Endodermal cell (in vitro differentiated cells): ENCODE measurements around the gene CDK11A. TPM values are rescaled to one million over a fixed set of nuclear protein-coding genes. Genes with fewer than 3 reads are reported as not detected.
"Not testable (repeated sequence)": the region's sequence is repeated elsewhere in the genome, so short reads cannot be mapped to it uniquely, and the experiment has no call there.

Source experiments
- DNase-seq: peaks from one replicate; pipeline ENCODE4 v3.0.0-alpha.2; 2017
- H3K27ac ChIP-seq: 2 replicates; pipeline ENCODE4 v1.5.1; 2013; ENCODE audit warnings: mild to moderate bottlenecking, low read depth, low read length, moderate library complexity
- H3K27me3 ChIP-seq: 2 replicates; pipeline ENCODE4 v1.6.1; 2013; ENCODE audit warnings: mild to moderate bottlenecking, low read length, moderate library complexity; ENCODE audit not compliant: insufficient read depth, control insufficient read depth, poor library complexity, severe bottlenecking
- H3K36me3 ChIP-seq: 2 replicates; pipeline ENCODE4 v1.7.0; 2013; ENCODE audit warnings: mild to moderate bottlenecking, low read length, moderate library complexity; ENCODE audit not compliant: control insufficient read depth, insufficient read depth
- H3K4me1 ChIP-seq: one replicate; pipeline ENCODE4 v1.7.0; 2013; ENCODE audit warnings: low read length; ENCODE audit not compliant: control insufficient read depth, insufficient read depth
- H3K4me3 ChIP-seq: 2 replicates; pipeline ENCODE4 v1.5.1; 2013; ENCODE audit warnings: mild to moderate bottlenecking, low read length, moderate library complexity
- H3K9ac ChIP-seq: 2 replicates; pipeline ENCODE4 v1.6.1; 2013; ENCODE audit warnings: mild to moderate bottlenecking, low read length, moderate library complexity; ENCODE audit not compliant: poor library complexity, severe bottlenecking; ENCODE audit errors: extremely low read depth
- H3K9me3 ChIP-seq: 2 replicates; pipeline ENCODE4 v1.6.1; 2013; ENCODE audit warnings: mild to moderate bottlenecking, low read length, moderate library complexity; ENCODE audit not compliant: control insufficient read depth
- H3K27ac Mint-ChIP-seq: 2 replicates; pipeline ENCODE4 v1.8.0; 2020; ENCODE audit warnings: mixed read lengths
- H3K27me3 Mint-ChIP-seq: 2 replicates; pipeline ENCODE4 v1.8.0; 2021; ENCODE audit warnings: mild to moderate bottlenecking, mixed read lengths; ENCODE audit not compliant: insufficient read depth
- H3K36me3 Mint-ChIP-seq: 2 replicates; pipeline ENCODE4 v1.8.0; 2020; ENCODE audit warnings: low read depth, mixed read lengths
- H3K4me1 Mint-ChIP-seq: 2 replicates; pipeline ENCODE4 v1.8.0; 2020; ENCODE audit warnings: mixed read lengths
- H3K4me3 Mint-ChIP-seq: 2 replicates; pipeline ENCODE4 v1.8.0; 2020; ENCODE audit warnings: mild to moderate bottlenecking, moderate library complexity, mixed read lengths
- H3K9me3 Mint-ChIP-seq: 2 replicates; pipeline ENCODE4 v1.8.0; 2020; ENCODE audit warnings: mild to moderate bottlenecking, mixed read lengths
- WGBS, 2 experiments: methylation state at CpG; one replicate each; pipeline versions ENCODE4 v1.1.5 to v1.1.7; 2013; ENCODE audit warnings: missing lambda C conversion rate in 2 of 2, mixed read lengths in 1 of 2; ENCODE audit not compliant: insufficient coverage in 1 of 2, insufficient read length in 1 of 2; 5-methylcytosine and 5-hydroxymethylcytosine counted together
- total RNA-seq, 2 donors: library from RNA; stranded (reverse); fragmentation: NEBNext Ultra II Directional in 1 of 2; extraction: Animal tissue kit (Norgen Biotek cat#: 25700) in 1 of 2; gene quantifications; 2 replicates in 1 of 2; 3 replicates in 1 of 2; pipeline ENCODE4 v1.2.1, GENCODE V29; 2021
- TF ChIP-seq, protein P1 (sequence below): fragments of 200-600 bp; sonication (generic); conservative IDR thresholded peaks from 2 replicates; pipeline ENCODE4 v1.5.0; 2021; ENCODE audit warnings: antibody characterized with exemption, mild to moderate bottlenecking

CDK11A gene
- total RNA-seq, 2 donors from 2014 or later: 61.0 to 62.1 TPM

DNA sequence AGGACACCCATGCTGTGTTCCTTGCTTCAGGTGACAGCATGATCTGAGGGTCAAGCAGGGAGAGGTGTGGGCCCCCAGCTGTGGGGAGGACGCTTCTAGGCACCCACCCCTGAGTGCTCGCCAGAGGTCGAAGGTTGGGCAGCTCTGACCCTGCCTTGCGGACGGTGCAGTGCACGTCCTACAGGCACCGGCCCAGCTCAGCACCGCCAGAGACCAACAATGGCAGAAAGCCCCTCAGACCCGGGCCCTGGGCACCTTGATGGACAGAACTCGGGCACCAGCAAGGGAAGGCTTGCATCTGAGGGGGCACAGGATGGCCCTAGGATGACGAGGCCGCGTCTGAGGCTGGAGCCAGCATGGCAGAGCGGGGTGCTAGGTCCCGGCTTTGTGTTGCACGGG lies 29.4 kb upstream of the CDK11A start:
- no peaks in the 10 kb centered on the region for H3K9me3 ChIP-seq
- WGBS, 2 experiments: 93 to 95% methylated on average over 8 to 16 of the region's 16 CpGs
- H3K4me1 ChIP-seq: no peaks in the 10 kb centered on the region
- Mint-ChIP-seq H3K27ac (peak overlapping the region; percentile 68), H3K4me3 (no peak overlapping the region), H3K27me3 (no peaks in the 10 kb centered on the region), H3K4me1 (no peaks in the 10 kb centered on the region), H3K36me3 (peaks cover 45% of the 10 kb centered on the region), H3K9me3 (no peaks in the 10 kb centered on the region)
- H3K27ac ChIP-seq: no peak overlapping the region
- no peaks in the 10 kb centered on the region for H3K27me3 ChIP-seq
- H3K4me3 ChIP-seq: no peak overlapping the region
- peaks cover 13% of the 10 kb centered on the region for H3K36me3 ChIP-seq
- DNase-seq: no peak
- H3K9ac ChIP-seq: no peak overlapping the region
- TF ChIP-seq, protein P1, sequence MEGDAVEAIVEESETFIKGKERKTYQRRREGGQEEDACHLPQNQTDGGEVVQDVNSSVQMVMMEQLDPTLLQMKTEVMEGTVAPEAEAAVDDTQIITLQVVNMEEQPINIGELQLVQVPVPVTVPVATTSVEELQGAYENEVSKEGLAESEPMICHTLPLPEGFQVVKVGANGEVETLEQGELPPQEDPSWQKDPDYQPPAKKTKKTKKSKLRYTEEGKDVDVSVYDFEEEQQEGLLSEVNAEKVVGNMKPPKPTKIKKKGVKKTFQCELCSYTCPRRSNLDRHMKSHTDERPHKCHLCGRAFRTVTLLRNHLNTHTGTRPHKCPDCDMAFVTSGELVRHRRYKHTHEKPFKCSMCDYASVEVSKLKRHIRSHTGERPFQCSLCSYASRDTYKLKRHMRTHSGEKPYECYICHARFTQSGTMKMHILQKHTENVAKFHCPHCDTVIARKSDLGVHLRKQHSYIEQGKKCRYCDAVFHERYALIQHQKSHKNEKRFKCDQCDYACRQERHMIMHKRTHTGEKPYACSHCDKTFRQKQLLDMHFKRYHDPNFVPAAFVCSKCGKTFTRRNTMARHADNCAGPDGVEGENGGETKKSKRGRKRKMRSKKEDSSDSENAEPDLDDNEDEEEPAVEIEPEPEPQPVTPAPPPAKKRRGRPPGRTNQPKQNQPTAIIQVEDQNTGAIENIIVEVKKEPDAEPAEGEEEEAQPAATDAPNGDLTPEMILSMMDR: no peak

DNA sequence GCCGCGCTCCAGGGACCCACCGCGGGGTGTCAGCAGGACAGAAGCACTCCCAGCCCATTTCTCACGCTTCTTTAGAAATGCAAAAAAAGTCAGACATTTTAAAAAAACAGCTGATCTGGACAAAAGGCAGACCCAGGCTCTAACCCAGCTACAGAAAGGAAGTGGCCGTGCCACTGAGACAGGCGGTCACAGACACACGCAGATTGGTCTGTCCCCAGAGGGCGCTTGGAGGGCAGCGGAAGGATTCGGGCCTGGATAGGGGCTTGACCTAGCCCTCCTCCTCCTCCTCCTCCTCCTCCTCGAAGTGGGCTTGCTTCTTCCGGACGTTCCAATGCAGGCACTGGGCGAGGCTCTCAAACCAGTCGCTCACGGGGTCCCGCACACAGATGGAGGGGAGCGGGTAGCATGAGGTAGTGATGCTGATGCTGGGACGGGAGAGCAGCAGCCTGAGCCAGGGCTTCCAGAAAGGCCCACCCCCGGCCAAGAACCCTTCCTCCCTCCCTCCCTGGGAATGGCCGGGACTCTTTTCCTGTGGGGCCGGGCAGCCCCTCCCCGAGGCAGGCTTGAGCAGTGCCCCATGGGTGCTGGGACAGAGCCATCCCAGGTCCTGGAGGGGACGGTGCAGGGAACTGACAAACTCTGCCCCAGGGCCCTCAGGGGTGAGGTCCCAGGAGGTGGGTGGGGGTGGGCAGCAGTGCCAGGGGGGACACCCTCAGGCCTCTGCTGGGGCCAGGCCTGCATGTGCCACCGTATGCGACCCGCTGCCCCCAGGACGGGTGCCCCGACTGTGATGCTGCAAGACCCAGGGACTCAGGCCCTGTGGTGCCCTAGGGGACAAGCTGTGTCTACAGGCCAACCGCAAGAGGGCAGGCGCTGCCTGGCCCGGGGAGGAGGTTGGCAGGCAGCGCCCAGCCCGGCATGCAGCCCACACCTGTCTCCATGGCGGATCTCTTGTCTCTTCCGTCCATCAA lies 28.8 kb upstream of the CDK11A start:
- Mint-ChIP-seq H3K4me3 (no peak overlapping the region), H3K27ac (peak overlapping the region; percentile 21), H3K36me3 (peaks cover 38% of the 10 kb centered on the region), H3K27me3 (no peaks in the 10 kb centered on the region), H3K4me1 (no peaks in the 10 kb centered on the region), H3K9me3 (no peaks in the 10 kb centered on the region)
- WGBS, 2 experiments: 91 to 93% methylated on average over 19 to 37 of the region's 37 CpGs
- no peak for DNase-seq
- Histone ChIP-seq H3K9ac (no peak overlapping the region), H3K9me3 (no peaks in the 10 kb centered on the region), H3K36me3 (peaks cover 9% of the 10 kb centered on the region), H3K27me3 (no peaks in the 10 kb centered on the region), H3K27ac (peak overlapping the region; percentile 49), H3K4me3 (no peak overlapping the region), H3K4me1 (no peaks in the 10 kb centered on the region)
- TF ChIP-seq, protein P1: no peak

DNA sequence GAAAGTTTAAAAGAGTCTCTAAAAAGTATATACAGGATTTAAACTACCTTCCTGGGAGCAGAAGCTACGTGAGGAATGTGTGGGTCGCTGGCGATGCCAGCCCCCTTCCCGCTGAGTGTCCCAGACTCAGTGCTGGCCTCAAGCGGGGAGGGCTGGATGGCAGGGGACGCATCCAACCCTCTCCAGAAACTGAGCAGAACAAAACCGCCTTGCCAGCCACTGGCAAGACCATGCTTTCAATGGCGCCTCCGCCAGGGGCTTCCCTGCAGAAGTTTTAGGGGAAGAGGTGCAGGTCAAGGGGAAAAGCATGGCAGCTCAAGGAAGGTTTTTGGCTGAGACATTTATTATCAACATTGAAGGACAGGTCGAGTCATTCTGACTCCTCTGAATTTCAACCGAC lies 28.0 kb upstream of the CDK11A start:
- Histone ChIP-seq H3K27me3 (no peaks in the 10 kb centered on the region), H3K36me3 (peaks cover 9% of the 10 kb centered on the region), H3K9ac (no peak overlapping the region), H3K4me3 (no peak overlapping the region), H3K4me1 (no peaks in the 10 kb centered on the region), H3K9me3 (no peaks in the 10 kb centered on the region), H3K27ac (peak overlapping the region; percentile 38)
- Mint-ChIP-seq H3K27ac (peak overlapping the region; percentile 21), H3K4me1 (no peaks in the 10 kb centered on the region), H3K27me3 (no peaks in the 10 kb centered on the region), H3K36me3 (peaks cover 32% of the 10 kb centered on the region), H3K4me3 (no peak overlapping the region), H3K9me3 (no peaks in the 10 kb centered on the region)
- WGBS, 2 experiments: 89 to 94% methylated on average over 11 of the region's 11 CpGs
- TF ChIP-seq, protein P1: no peak
- DNase-seq: no peak

DNA sequence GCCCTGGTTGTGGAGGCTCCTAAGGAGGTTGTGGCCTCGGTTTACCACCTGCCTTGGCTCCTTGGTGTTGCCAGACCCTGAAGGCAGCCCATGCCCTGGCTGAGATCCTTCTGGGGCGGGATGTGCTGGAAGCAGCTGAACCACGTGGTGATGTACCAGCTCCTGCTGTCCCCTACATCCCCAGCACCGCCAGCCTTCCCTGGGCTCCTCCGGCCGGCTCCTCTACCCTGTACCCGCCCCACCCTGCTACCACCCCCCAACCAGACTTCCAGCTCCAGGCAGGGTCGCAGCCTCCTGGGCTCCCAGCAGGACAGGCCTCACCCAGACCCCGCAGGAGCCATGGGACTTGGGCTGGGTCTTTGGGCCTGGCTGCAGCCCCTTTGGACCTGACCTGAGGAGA lies 25.8 kb upstream of the CDK11A start:
- peaks cover 19% of the 10 kb centered on the region for H3K36me3 Mint-ChIP-seq
- H3K4me1 ChIP-seq, H3K36me3 ChIP-seq, H3K27me3 ChIP-seq, H3K27ac ChIP-seq, H3K4me1 Mint-ChIP-seq, H3K27me3 Mint-ChIP-seq, H3K4me3 Mint-ChIP-seq, H3K9ac ChIP-seq, H3K9me3 Mint-ChIP-seq, H3K9me3 ChIP-seq, H3K27ac Mint-ChIP-seq, H3K4me3 ChIP-seq, DNase-seq: not testable (repeated sequence)
- WGBS, 2 experiments: 90% methylated on average over 6 of the region's 9 CpGs; no CpG with 5 or more reads in 1 of the 2 experiments
